ENCODE data around the gene AEBP1. TPM values are rescaled to one million over a fixed set of nuclear protein-coding genes. Genes with fewer than 3 reads are reported as not detected.

Gene AEBP1
- total and polyA plus RNA-seq, 2 experiments from 2014 or later: 15.1 to 42.0 TPM

DNA sequence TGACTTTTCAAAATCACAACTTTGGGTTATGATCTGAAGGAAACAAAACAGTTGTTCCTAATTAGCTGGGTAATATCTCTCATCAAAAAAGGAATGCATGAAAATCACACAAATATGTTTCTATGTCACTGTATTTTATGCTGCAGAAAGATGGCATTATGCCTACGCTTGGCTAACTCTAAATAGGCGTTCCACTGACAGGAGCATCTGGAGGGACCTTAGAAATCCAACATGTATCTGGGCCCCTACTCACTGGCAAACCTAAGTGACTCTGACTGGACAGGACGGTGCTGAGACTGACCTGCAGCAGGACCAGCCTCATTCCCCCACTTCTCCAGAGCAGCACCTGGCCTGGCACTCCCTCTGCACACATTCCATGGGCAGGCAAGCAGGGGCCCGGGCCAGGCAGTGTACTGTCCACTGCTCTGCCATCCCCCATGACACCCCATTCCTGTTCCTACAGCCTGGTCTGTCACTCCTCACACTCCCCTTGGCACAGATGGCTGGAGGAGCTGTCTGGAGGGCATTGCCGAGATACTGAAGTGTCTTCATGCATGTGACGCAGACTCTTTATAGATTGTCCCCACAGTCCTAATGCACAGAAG is 39.6 kb downstream of the AEBP1 start:
- peaks cover 8% of the 10 kb centered on the region for H3K4me1 ChIP-seq (ENCODE audit: insufficient read depth)
- no peak overlapping the region for H3K4me3 ChIP-seq
- no peak overlapping the region for H3K27ac Mint-ChIP-seq
- DNase-seq (ENCODE audit: low spot score) (no peak), ATAC-seq (no peak)
- no peak overlapping the region for H3K27ac ChIP-seq (ENCODE audit: low read depth)
- H3K79me2 ChIP-seq (replicated peaks; ENCODE audit: insufficient read depth): no peaks in the 10 kb centered on the region
- no peaks in the 10 kb centered on the region for H4K20me1 ChIP-seq (replicated peaks; ENCODE audit: insufficient read depth)
- H3K4me1 Mint-ChIP-seq: peaks cover 21% of the 10 kb centered on the region
- peaks cover 38% of the 10 kb centered on the region for H3K27me3 Mint-ChIP-seq (ENCODE audit: insufficient read depth, low read depth, poor library complexity)
- H2AFZ ChIP-seq: no peak overlapping the region
- H3K9me3 Mint-ChIP-seq: no peaks in the 10 kb centered on the region
- no peaks in the 10 kb centered on the region for H3K9me2 ChIP-seq (ENCODE audit: insufficient read depth)
- peaks cover 30% of the 10 kb centered on the region for H3K27me3 ChIP-seq (ENCODE audit: insufficient read depth)
- H3K4me2 ChIP-seq: no peak overlapping the region
- no peaks in the 10 kb centered on the region for H3K36me3 ChIP-seq (ENCODE audit: insufficient read depth)
- H3F3A ChIP-seq (replicated peaks; ENCODE audit: low read depth): no peaks in the 10 kb centered on the region
- no peak for TF ChIP-seq STAT1 (IDR thresholded peaks at IDR 0.05; ENCODE audit: unreplicated experiment)
- no peak for TF ChIP-seq ZNF462 (CRISPR knock-in tag; IDR thresholded peaks at IDR 0.05)
- no peak for TF ChIP-seq NANOG (IDR thresholded peaks at IDR 0.05; ENCODE audit: borderline replicate concordance)
- H3K36me3 Mint-ChIP-seq (ENCODE audit: low read depth): no peaks in the 10 kb centered on the region
- no peak overlapping the region for H3K4me3 Mint-ChIP-seq

GRCh38 chr7:44144426-44144967 is 40.4 kb downstream of the AEBP1 start:
- peaks cover 33% of the 10 kb centered on the region for H3K27me3 Mint-ChIP-seq (ENCODE audit: insufficient read depth, low read depth, poor library complexity)
- no peak overlapping the region for H3K4me3 Mint-ChIP-seq
- H3K27ac ChIP-seq (ENCODE audit: low read depth): no peak overlapping the region
- H3K4me1 Mint-ChIP-seq: peaks cover 21% of the 10 kb centered on the region
- no peak overlapping the region for H3K27ac Mint-ChIP-seq
- H3K36me3 Mint-ChIP-seq (ENCODE audit: low read depth): no peaks in the 10 kb centered on the region
- H3K4me3 ChIP-seq: no peak overlapping the region; the same call in 1 of the 2 replicates
- H3K4me1 ChIP-seq (ENCODE audit: insufficient read depth): peaks cover 8% of the 10 kb centered on the region
- no peaks in the 10 kb centered on the region for H3K79me2 ChIP-seq (replicated peaks; ENCODE audit: insufficient read depth)
- no peak overlapping the region for H2AFZ ChIP-seq
- ATAC-seq: no peak
- H3K36me3 ChIP-seq (ENCODE audit: insufficient read depth): no peaks in the 10 kb centered on the region
- no peak overlapping the region for H3K4me2 ChIP-seq
- no peak for DNase-seq (ENCODE audit: low spot score)
- TF ChIP-seq ZNF114 (CRISPR knock-in tag; IDR thresholded peaks at IDR 0.05): no peak
- TF ChIP-seq, protein P1, sequence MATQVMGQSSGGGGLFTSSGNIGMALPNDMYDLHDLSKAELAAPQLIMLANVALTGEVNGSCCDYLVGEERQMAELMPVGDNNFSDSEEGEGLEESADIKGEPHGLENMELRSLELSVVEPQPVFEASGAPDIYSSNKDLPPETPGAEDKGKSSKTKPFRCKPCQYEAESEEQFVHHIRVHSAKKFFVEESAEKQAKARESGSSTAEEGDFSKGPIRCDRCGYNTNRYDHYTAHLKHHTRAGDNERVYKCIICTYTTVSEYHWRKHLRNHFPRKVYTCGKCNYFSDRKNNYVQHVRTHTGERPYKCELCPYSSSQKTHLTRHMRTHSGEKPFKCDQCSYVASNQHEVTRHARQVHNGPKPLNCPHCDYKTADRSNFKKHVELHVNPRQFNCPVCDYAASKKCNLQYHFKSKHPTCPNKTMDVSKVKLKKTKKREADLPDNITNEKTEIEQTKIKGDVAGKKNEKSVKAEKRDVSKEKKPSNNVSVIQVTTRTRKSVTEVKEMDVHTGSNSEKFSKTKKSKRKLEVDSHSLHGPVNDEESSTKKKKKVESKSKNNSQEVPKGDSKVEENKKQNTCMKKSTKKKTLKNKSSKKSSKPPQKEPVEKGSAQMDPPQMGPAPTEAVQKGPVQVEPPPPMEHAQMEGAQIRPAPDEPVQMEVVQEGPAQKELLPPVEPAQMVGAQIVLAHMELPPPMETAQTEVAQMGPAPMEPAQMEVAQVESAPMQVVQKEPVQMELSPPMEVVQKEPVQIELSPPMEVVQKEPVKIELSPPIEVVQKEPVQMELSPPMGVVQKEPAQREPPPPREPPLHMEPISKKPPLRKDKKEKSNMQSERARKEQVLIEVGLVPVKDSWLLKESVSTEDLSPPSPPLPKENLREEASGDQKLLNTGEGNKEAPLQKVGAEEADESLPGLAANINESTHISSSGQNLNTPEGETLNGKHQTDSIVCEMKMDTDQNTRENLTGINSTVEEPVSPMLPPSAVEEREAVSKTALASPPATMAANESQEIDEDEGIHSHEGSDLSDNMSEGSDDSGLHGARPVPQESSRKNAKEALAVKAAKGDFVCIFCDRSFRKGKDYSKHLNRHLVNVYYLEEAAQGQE (IDR thresholded peaks at IDR 0.05; ENCODE audit: unreplicated experiment): no peak
- TF ChIP-seq JUNB (IDR thresholded peaks at IDR 0.05; ENCODE audit: unreplicated experiment): no peak
- TF ChIP-seq ZNF331 (CRISPR knock-in tag; IDR thresholded peaks at IDR 0.05; ENCODE audit: low read depth): no peak
- no peak for TF ChIP-seq STAT1 (IDR thresholded peaks at IDR 0.05; ENCODE audit: unreplicated experiment)
- TF ChIP-seq CTCF (conservative IDR thresholded peaks at IDR 0.05; ENCODE audit: low read depth in 2 of 2): no peak
- H3F3A ChIP-seq (replicated peaks; ENCODE audit: low read depth): no peaks in the 10 kb centered on the region
- H3K27me3 ChIP-seq (ENCODE audit: insufficient read depth): peaks cover 30% of the 10 kb centered on the region
- H3K9me3 Mint-ChIP-seq: no peaks in the 10 kb centered on the region
- no peaks in the 10 kb centered on the region for H4K20me1 ChIP-seq (replicated peaks; ENCODE audit: insufficient read depth)
- H3K9me2 ChIP-seq (ENCODE audit: insufficient read depth): no peaks in the 10 kb centered on the region
